Measurements from ENCODE around the gene ITGA6. TPM values are rescaled to one million over a fixed set of nuclear protein-coding genes. Genes with fewer than 3 reads are reported as not detected.

ITGA6 gene
- total RNA-seq, 1 donor from 2014 or later = 26.1 TPM

- Mint-ChIP-seq H3K27me3 (no peaks in the 10 kb centered on the region), H3K27ac (no peak overlapping the region), H3K36me3 (peaks cover 8% of the 10 kb centered on the region), H3K9me3 (no peaks in the 10 kb centered on the region), H3K4me1 (ENCODE audit: unreplicated experiment) (no peaks in the 10 kb centered on the region), H3K4me3 (no peak overlapping the region)
- DNase-seq (ENCODE audit: extremely low spot score, unreplicated experiment) = no peak
- TF ChIP-seq, protein P1, sequence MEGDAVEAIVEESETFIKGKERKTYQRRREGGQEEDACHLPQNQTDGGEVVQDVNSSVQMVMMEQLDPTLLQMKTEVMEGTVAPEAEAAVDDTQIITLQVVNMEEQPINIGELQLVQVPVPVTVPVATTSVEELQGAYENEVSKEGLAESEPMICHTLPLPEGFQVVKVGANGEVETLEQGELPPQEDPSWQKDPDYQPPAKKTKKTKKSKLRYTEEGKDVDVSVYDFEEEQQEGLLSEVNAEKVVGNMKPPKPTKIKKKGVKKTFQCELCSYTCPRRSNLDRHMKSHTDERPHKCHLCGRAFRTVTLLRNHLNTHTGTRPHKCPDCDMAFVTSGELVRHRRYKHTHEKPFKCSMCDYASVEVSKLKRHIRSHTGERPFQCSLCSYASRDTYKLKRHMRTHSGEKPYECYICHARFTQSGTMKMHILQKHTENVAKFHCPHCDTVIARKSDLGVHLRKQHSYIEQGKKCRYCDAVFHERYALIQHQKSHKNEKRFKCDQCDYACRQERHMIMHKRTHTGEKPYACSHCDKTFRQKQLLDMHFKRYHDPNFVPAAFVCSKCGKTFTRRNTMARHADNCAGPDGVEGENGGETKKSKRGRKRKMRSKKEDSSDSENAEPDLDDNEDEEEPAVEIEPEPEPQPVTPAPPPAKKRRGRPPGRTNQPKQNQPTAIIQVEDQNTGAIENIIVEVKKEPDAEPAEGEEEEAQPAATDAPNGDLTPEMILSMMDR (conservative IDR thresholded peaks at IDR 0.05) = no peak
These were observed 62.3 kb downstream of the ITGA6 start for GRCh38 chr2:172489681-172490080.

DNA sequence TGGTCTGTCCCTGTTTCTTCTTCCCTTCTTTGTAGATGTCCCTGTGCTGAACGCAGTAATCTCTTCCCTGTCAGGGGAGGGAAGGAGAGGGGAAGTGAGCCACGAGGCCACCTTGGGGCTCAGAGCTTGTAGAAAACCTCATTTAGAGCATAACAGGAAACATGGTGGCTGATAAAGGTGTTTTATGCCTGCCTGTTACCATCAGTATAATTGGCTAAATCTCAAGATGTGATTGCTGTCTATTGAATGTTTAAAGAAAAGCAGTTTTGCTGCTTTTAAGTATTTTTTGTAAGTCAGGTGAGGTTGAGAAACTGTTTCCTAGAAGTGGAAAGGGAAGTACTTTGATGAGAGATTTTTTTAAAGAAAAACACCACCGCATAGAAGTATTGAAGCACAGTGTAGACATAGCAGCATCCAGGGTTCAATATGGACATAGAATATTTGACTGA lies 68.8 kb downstream of the ITGA6 start:
- H3K36me3 Mint-ChIP-seq = peaks cover 14% of the 10 kb centered on the region
- H3K4me3 Mint-ChIP-seq = no peak overlapping the region
- no peak for DNase-seq (ENCODE audit: extremely low spot score, unreplicated experiment)
- H3K27me3 Mint-ChIP-seq = no peaks in the 10 kb centered on the region
- TF ChIP-seq, protein P1 (conservative IDR thresholded peaks at IDR 0.05) = no peak
- no peaks in the 10 kb centered on the region for H3K4me1 Mint-ChIP-seq (ENCODE audit: unreplicated experiment)
- H3K9me3 Mint-ChIP-seq = no peaks in the 10 kb centered on the region
- no peak overlapping the region for H3K27ac Mint-ChIP-seq

- H3K4me3 Mint-ChIP-seq = no peak overlapping the region
- H3K9me3 Mint-ChIP-seq = peaks cover 7% of the 10 kb centered on the region
- DNase-seq (ENCODE audit: extremely low spot score, unreplicated experiment) = no peak
- TF ChIP-seq, protein P1 (conservative IDR thresholded peaks at IDR 0.05) = no peak
- no peaks in the 10 kb centered on the region for H3K36me3 Mint-ChIP-seq
- no peaks in the 10 kb centered on the region for H3K4me1 Mint-ChIP-seq (ENCODE audit: unreplicated experiment)
- H3K27ac Mint-ChIP-seq = no peak overlapping the region
- H3K27me3 Mint-ChIP-seq = no peaks in the 10 kb centered on the region
These were observed 79.8 kb downstream of the ITGA6 start for GRCh38 chr2:172507199-172507598.

DNA sequence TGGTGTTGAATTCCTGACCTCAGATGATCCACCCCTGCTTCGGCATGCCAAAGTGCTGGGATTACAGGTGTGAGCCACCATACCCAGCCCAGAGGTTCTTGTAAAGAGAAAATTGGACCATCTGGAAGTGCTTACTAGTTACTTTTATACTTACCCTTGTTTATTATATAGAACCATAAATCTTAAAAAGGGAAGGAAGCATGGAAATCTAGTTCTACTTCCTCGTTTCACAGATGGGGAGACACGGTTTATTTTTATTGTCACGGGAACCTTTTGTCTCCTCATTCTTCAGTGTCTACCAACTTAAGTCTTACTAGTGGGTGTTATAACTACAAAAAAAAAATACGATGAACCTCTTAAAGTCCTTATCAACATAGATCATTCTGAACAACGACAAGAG lies 82.7 kb downstream of the ITGA6 start:
- Mint-ChIP-seq H3K4me1 (ENCODE audit: unreplicated experiment) (no peaks in the 10 kb centered on the region), H3K4me3 (no peak overlapping the region), H3K36me3 (no peaks in the 10 kb centered on the region), H3K9me3 (peaks cover 12% of the 10 kb centered on the region), H3K27ac (no peak overlapping the region), H3K27me3 (no peaks in the 10 kb centered on the region)
- TF ChIP-seq, protein P1 (conservative IDR thresholded peaks at IDR 0.05) = no peak
- no peak for DNase-seq (ENCODE audit: extremely low spot score, unreplicated experiment)

DNA sequence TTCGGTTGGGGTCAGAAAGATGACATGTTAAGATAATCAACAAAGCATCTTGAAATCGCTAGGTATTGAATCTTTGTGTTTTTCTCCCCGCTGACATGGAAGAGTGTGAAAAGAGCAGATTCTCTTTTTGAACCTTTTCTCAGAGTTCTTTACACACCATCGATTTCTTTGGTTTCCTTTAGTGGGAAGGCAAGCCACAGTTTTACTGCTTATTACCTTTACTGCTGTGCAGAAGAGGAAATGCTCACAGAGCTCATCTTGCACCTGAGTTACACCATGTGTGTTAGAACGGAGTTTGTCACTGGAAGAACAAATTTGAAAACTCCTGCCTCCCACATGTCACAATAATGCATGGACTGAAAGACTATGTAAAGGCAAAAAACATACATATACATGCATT lies 83.2 kb downstream of the ITGA6 start:
- Mint-ChIP-seq H3K9me3 (peaks cover 12% of the 10 kb centered on the region), H3K27ac (no peak overlapping the region), H3K4me3 (no peak overlapping the region), H3K36me3 (no peaks in the 10 kb centered on the region), H3K4me1 (ENCODE audit: unreplicated experiment) (no peaks in the 10 kb centered on the region), H3K27me3 (no peaks in the 10 kb centered on the region)
- DNase-seq (ENCODE audit: extremely low spot score, unreplicated experiment) = no peak
- TF ChIP-seq, protein P1 (conservative IDR thresholded peaks at IDR 0.05) = no peak
